HG03196 (cell line): ENCODE results near the gene DLG2.

Experiments
- ATAC-seq: cut with Tn5 transposase; IDR thresholded peaks from one replicate; pipeline ENCODE4 v1.9.1; 2021; ENCODE audit not compliant: unreplicated experiment

DLG2 gene

DNA sequence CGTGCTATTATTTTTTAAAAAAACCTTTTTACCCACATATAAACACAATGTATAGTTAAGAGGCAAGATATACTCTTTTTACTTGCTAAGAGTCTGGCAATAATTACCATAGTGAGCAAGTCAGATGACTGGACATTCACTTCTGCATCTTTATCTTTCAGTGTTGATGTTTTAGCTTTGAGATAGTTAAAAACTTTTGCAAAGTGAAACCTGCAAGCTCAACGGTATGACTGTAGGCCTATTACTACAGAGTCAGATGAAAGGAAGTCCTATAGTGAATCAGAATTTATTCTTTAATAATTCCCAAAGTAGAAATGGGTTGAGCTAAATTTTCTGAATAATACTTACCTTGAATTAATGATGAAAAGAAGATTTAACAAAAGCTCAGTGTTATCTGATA, 2104.2 kb downstream of the DLG2 start:
- ATAC-seq: no peak

DNA sequence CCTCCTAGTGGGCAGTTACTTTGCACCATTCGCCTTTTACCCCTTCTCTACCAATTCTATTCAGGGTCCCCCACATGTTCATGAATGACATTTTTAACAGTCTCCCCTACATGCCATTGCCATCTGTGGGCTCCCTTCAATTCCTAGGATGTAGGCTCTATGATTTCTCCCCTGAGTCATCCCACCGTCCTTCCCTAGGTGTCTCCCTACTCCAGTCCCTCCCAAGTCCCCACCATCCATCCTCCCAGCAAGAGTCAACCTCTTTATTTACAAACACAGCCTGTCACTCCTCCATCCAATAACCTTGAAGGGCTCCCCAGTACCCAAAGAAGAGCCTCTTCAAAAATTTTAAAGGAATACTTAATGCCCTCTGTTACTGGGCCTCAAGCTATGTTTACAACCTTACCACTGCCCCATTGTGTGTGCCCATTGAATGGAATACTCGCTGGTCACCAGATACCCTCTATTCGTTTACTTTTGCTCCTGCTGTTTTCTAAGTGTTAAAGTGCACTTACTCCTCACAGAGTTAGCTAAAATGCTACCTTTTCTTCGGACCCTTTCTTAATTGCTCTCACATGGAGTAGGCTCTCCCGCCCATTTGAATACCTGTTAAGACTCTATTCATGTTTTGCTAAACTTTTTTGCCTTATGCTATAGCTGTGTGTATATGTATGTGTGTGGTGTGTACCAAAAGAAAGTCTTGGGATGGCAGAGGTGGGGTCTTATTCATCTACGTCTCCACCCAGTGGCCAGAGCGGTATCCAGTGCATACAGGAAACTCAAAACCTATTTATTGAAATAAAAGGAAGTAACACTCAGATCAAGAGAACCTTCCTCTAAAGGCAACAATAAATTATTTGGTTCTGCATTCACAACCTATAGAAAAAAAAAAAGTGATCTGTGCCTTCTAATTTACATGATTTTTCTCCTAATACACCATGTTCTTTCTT, 2105.2 kb downstream of the DLG2 start:
- no peak for ATAC-seq

DNA sequence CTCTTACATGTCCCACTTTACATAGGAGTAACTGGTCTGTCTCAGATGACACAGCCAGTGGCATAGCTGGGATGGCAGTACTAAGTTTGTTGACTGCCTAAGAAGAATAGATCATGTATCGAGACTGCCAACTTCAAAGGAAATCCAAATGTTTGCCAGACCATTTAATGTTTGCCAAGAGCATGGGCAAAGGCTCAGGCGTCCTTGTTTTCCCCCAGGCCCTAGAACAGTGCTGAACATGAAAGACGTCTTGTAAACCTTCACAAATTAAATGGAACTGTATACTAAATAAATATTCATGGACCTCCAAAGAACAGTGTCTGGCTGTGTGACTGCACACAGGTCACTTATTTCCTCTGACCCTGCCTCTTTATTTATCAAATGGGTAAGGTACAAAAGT, 2106.3 kb downstream of the DLG2 start:
- ATAC-seq: no peak

DNA sequence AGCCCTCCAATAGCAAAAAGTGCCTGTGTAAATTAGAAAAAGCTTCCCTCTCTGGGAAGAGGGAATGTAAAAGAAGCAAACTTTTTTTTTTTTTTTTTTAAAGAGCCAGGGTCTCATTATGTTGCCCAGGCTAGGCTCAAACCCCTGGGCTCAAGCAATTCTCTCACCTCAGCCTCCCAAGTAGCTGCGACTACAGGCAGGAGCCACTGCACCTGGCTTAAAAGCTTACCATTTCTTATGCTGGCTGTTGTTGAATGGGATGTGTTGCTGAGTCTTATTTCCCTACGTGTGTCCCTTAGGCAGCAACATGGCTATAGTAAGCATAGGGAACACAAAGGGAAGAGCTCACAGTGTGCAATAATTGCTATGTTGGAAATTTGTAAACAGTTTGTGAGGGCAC, 2115.5 kb downstream of the DLG2 start:
- no peak for ATAC-seq

DNA sequence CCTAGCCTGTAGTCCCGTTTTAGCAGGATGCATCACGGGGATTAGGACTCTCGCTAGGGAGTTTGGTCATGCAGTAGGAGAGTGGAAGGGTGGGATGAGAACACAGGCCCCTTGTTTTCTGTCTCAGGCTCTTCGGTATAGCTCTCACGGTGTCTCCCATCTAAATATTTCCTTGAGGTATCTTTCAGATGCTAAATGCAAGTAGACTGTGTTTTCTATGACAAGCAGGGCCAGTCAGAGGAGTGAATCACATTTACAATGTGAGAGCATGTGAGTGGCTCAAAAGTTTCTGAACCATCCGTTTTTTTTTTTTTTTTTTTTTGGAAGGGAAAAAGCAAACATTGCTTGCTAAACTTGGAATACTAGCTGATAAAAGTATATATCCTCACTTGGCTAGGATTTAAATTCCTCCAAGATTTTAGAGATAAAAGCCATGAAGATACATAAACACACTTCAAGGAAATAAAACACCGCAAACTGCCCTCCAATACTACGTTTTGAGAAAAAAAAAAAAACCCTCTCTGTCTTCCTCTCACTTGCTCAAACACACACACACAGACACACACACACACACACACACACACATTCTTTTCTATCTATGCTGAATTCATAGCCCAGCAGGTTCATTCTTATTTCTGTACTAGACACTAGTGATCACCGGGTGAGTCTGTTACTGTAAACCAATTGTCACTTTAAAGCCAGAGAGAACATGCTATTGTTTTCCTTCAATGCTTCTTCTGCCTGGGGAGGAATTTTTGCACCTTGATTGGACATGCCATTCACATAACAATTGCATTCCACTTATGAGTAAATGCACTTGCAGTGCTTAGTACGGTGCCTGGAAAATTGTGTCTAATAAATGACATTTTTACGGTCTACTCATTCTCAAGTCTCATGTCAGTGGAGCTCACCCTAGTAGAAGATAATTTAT, 2116.3 kb downstream of the DLG2 start:
- no peak for ATAC-seq

DNA sequence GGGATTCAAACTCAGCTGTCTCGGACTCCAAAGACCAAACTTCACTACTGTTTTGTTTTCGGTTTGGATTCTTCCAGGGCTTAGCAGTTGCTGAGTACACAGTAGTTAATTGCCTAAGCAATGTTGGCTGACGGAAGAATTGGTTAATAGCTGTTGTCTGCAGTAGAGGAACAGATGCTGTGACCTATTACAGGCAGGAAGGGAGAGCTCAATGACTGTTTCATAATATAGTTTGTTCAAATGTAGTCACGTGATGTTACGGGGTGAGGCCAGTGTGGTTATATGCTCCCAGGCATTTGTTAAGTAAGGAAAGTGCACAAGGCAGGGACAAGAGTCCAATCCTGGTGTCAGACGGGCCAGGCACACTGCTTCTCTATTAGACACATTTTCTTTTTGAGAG, 2118.3 kb downstream of the DLG2 start:
- ATAC-seq: no peak

DNA sequence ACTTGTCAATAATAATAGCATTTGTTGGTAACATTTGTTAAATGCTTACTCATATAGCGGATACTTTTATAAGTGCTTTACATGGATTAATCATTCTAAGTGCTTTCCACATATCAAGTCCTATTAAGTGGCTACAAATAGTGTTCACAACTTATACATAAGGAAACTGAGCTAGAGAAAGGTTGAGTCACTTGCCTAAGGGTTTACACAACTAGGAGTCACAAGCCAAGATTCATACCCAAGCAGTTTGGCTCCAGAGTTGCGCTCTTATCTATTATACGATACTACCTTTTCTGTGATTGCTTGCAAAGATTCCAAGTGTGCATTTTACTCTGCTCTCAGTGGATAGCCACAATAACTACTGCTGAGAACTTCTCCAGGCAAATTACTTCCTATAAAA, 2125.1 kb downstream of the DLG2 start:
- no peak for ATAC-seq

DNA sequence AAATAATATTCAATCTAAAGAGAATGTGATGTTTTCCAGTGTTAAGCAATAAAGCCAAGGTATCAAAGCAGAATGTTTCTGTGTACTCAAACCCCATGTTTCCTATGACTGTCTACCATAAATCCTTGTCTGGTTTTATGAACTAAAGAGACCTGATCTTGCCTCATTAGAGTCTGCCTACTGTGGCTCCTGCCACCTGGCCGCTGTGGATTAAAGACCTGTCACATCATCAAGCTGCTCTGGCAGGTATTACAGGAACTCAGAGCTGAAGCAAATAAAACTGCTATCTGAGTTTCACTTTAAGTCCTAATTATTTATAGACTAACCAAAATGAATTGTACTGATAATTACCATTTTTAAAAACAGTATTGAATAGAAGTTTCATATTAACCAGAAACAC, 2133.2 kb downstream of the DLG2 start:
- no peak for ATAC-seq

DNA sequence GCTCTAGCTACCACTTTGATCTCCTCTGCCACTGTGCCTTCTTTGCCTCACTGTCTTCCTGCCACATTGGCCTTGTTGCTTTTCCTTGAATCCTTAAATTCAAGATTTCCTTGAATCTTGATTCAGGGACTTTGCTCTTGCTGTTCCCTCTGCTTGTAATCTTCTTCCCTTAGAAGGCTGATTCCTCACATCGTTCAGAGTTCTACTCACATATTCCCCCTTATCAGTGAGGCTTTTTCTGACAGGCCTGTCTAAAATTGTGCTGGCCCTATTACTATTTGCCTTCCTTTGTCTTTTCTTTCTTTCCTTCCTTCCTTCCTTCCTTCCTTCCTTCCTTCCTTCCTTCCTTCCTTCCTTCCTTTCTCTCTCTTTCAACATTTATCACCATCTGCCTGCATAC, 2134.1 kb downstream of the DLG2 start:
- no peak for ATAC-seq

DNA sequence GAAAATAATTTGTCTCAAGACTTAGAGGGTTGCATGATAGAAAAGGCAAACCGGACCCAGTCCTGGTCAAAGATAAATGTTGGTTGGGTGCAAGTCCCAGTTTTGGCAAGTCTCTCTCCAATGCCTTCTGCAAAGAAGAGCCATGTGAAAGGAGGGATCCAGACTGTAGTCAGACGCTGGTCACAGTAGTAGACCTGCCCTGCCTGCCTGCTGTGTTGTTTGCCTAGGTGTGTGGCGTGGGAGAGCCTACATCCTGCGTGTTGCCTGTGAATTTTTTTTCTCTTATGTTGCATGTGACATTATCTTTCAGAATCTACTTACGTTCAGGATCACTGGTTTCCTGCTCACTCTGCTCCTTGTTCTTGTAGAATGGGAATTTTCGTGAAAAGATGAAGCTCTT, 2143.3 kb downstream of the DLG2 start:
- no peak for ATAC-seq

DNA sequence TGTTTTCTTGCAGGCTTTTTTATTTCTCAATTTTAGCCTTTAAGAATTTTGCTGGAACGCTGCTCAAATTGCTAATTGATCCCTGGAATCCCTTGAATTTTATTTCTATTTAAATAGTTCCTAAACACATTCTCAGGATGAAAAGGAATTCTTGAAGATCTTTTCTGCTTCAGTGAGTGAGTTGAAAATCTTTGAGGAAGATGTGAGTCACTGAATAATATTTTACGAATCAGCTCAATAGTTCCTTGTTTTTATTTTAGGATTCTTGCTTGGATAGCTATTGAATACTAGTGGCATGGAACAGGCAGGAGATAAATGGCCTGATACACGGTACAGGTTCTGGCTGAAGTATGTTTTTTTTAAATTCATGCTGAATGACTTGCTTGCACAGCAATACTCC, 2146.3 kb downstream of the DLG2 start:
- ATAC-seq: no peak

DNA sequence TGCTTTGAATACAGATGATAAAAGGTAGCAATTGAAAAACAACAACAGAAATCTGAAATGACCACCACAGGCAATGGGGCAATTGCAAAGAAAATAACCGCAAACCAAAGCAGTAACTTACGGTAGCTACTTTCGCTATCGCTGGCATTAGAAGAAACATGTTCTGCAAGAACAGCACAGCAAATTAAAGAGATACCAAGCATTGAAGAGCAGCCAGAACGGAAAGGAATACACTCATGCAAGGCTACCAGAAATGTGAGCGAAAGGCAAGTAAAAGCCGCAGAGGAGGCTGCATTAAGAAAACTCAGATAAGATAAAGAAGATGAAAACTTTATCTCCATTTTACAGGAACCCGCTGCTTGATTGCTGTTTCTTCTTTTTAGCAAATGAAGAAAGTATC, 2146.9 kb downstream of the DLG2 start:
- ATAC-seq: no peak

DNA sequence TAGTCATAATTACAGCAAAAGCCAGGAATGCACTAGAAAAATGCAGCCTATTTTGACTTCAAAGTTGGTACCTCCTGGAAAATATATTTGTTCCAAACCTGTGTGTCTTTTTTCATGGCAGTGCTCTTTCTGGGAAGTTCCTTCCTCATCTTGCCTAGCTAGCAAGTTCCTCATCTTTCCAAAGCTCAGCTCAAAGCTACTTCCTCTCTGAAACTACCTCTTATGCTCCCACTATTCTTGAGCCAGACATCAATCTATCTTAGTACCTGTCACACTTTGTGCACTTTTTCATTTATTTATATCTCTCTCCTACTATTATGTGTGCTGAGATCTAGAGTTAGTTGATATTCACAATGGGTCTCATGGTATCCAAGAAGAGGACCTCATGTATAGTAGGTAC, 2149.4 kb downstream of the DLG2 start:
- ATAC-seq: no peak

DNA sequence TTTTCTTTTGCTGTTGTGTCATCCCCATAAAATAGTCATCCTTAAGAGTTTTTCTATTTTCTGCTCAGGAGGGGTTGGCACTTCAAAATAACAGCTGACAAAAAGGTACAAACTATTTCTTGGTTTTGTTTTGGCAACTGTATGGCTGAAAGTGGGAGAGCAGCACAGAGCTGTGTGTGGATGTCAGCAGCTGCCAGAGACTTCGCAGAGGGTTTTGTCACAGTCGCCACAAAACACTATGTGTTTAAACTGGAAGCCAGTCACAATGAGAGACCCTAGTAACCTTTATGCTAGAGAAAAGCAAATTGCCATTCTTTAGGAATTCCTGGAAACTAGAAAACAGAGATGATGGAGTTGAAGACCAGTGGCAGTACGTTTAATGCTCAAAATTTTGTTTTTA, 2151.4 kb downstream of the DLG2 start:
- no peak for ATAC-seq

DNA sequence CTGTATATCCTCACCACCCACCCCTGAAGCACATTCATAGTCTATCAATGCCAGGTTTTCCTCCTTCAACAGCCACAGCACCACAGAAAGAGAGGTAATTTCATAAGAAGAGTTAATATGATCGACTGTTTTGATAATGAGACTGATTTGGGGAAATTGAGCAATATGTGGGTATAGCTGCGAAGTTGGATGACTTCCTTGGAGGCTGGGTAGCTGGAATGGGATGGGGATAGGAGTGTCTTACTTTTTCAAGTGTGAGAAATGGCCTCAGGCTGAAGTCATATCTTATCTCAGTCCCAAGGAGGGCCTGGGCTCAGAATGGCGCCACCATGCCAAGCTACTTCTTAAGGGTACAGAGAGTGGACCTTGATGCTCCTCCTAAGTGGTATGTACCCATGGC, 2153.4 kb downstream of the DLG2 start:
- ATAC-seq: no peak

DNA sequence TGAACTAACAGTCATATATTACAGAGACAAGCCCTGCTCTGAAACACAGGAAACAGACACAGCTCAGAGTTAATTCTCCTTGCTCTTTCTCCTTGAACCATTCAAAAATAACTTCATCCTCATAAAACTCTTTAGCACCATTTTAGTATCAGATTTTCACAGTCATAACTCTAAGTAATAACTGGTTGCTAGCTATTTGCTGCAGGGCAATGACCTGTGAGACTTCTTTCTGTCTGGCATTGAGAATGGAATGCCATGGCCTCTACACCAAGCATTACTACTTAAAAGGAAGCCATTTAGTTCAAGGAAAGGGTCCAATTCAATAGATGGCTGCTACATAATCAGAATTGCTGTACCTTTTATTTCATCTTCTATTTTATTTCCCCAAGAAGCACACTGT, 2154.3 kb downstream of the DLG2 start:
- no peak for ATAC-seq

DNA sequence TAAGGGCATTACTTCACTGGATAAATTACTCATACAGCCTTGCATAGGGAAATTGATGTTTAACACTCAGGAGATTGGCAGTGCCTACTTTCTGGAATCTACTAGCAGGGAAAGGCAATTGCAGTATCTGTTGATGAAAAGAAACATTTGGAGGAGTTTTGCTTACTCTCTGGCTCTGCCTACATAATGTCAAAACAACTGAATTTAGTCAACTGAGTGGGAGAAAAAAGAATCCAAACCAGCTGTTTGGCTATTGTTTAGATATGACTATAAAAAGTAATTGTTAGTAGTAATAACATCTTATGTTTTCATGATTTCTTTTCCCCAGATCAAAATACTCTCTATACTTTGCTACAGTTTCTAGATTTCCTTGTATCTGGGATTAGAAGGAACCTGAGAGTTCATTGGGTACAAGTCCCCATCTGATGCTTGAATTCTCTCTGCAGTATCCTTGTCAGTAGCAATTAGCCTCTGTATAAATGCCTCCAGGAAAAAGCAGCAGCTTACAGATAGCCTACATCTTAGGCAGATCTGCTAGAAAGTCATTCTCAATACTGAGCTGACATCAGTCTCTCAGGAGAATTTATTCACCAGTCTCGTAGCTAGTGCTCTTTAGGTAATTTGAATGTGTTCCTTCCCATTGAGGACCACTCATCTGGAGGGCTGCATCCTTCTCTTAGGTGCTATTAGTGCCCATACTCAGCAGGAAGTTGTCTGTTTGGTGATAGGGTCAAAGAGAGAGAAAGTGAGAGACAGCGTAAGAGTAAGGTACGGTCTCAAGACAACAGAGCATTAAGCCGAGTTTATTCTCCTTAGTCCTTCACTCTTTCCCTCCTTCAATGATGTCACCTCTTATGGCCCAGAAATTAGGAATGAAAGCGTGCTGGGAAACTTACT, 2155.1 kb downstream of the DLG2 start:
- ATAC-seq: no peak

DNA sequence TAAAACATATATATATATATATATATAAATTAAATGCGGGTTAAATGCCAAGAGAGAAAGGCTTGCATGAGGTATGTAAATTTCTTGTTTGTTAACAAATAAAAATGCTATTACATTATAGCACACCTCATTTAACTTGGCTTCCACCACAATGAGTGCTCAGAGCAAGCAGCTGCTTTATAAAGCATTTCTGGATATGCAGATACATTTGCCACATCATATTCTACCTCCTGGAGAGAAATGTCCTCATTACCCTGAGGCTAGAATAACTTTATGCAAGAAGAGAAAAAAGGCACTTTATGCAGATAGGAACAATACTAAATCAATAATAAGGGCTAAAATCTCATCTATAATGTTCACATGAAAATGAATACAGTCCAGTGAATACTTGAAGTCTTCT, 2159.3 kb downstream of the DLG2 start:
- no peak for ATAC-seq

DNA sequence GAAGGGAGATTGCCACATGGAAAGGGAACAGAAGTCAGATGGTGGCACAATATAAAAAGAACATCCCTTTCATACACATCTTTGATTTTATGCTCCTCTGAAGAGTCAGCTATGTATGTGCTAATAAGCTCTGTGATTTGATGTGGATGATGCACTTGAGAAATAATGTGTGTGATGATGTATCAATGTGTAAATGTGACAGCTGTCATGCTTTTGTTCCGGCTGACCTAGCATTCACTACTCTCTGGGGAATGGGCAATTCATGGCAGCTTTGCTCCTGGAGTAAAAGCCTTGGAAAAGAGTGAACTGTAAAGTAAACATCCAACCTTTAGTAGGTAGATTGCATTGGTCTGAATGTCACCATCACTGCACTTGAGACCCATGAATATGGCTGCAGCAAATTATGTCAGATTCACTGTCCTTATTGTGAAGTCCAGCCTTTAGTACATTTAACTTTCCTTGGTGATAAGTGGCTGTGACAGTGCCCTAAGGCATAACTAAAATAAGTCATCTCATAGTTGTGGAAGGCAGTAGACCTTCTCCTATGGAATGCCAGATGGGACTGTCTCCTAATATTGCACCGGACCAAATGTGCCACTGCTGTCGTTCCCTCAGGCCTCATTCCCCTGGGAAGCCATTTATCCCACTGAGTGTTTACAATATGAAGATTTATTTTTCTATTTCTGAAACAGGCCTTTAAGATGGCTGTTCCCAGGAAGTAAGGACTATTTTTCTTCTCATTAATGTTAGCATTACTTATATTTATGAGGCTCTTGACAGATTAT, 2162.8 kb downstream of the DLG2 start:
- ATAC-seq: no peak

DNA sequence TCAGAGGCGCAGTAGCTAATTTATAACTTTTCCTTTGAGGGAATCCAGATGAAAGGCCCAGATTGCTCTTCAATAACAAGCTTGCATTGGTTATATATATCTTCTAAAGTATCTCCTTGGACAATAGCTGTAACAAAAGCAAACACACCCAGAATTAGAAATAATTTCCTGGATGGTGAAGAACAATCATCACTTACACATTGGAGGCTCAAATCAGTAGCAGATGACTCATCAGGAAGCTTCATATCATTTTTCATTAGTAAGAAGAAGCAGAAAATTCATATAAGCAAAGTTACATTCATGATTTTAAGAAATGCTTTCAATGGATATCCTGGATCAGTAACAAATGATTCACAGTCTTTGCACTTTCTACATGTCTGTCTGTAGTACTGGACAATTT, 2167.3 kb downstream of the DLG2 start:
- no peak for ATAC-seq
